RWPE2 (cell line): ENCODE results near the gene LECT2.

Experiments used
- ATAC-seq: fragments of 200-7000 bp; cut with Tn5 transposase; 3 replicates; pipeline ENCODE4 v1.9.1; 2021; ENCODE audit warnings: low read depth
- DNase-seq: peaks from one replicate; pipeline ENCODE4 v3.0.0-alpha.2; 2020; ENCODE audit warnings: low spot score
- H3K27ac ChIP-seq: fragments of 450-650 bp; 2 replicates; pipeline ENCODE4 v1.5.1; 2017; ENCODE audit warnings: mild to moderate bottlenecking; ENCODE audit not compliant: poor library complexity, severe bottlenecking
- H3K27me3 ChIP-seq: fragments of 250-450 bp; sonication (Bioruptor Pico); 2 replicates; pipeline ENCODE4 v1.5.1; 2021; ENCODE audit warnings: mild to moderate bottlenecking, moderate library complexity; ENCODE audit not compliant: insufficient read depth, poor library complexity, severe bottlenecking
- H3K36me3 ChIP-seq: fragments of 250-450 bp; sonication (Bioruptor Pico); 2 replicates; pipeline ENCODE4 v1.5.1; 2020; ENCODE audit warnings: low read depth, mild to moderate bottlenecking, moderate library complexity
- H3K4me1 ChIP-seq: fragments of 250-450 bp; sonication (Bioruptor Pico); 2 replicates; pipeline ENCODE4 v1.5.1; 2021; ENCODE audit warnings: mild to moderate bottlenecking, moderate library complexity; ENCODE audit not compliant: insufficient read depth, poor library complexity, severe bottlenecking
- H3K4me3 ChIP-seq: fragments of 250-450 bp; sonication (Bioruptor Pico); 2 replicates; pipeline ENCODE4 v1.5.1; 2021; ENCODE audit warnings: mild to moderate bottlenecking, moderate library complexity; ENCODE audit not compliant: severe bottlenecking
- H3K9me3 ChIP-seq: fragments of 250-450 bp; sonication (Bioruptor Pico); 2 replicates; pipeline ENCODE4 v1.5.1; 2021; ENCODE audit warnings: mild to moderate bottlenecking, moderate library complexity; ENCODE audit not compliant: severe bottlenecking
- CTCF ChIP-seq: fragments of 450-650 bp; IDR thresholded peaks from one replicate; pipeline ENCODE4 v1.5.1; 2017; ENCODE audit warnings: mild to moderate bottlenecking, moderate library complexity; ENCODE audit not compliant: poor library complexity, severe bottlenecking

The LECT2 gene

DNA sequence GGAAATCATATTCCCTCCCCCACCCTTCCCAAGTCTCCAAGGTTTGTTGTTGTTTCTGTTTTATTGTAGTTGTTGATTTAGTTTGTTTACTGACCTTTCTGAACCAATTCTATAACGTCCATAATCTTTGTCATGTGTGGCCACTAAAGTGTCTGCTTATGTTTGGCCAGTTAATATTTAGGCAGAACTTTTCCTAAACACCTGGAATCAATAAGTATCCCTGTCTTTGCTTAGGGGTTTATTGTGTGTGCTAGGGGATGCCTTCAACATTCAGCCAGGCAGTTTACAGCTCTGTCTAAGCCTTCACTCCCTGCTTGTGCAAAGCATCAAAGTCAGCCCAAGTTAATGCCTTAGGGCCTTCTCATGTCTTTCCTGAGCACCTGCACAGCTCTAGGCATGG, 16.9 kb upstream of the LECT2 start:
- H3K4me3 ChIP-seq, result no peak overlapping the region
- no peak for TF ChIP-seq CTCF
- H3K27me3 ChIP-seq, result no peaks in the 10 kb centered on the region
- DNase-seq (no peak), ATAC-seq (no peak)
- H3K27ac ChIP-seq, result no peak overlapping the region
- no peaks in the 10 kb centered on the region for H3K4me1 ChIP-seq
- H3K9me3 ChIP-seq, result no peaks in the 10 kb centered on the region
- H3K36me3 ChIP-seq, result no peaks in the 10 kb centered on the region

DNA sequence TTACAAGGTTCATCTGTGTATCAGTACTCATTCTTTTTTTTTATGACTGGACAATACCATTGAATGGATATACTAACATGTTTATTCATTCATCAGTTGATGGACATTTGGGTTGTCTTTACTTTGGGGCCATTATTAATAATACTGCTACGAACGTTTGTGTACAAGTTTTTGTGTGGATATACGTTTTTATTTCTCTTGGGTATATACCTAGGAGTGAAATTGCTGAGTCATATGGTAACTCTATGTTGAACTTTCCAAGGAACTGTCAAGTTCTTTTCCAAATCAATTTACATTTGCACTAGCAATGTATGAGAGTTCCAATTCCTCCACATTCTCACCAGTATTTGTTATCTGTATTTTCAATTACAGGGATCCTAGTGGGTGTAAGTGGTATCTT, 12.0 kb upstream of the LECT2 start:
- Histone ChIP-seq H3K27me3 (no peaks in the 10 kb centered on the region), H3K9me3 (no peaks in the 10 kb centered on the region), H3K27ac (no peak overlapping the region), H3K36me3 (no peaks in the 10 kb centered on the region), H3K4me3 (no peak overlapping the region), H3K4me1 (no peaks in the 10 kb centered on the region)
- ATAC-seq (no peak), DNase-seq (no peak)
- TF ChIP-seq CTCF, result no peak

DNA sequence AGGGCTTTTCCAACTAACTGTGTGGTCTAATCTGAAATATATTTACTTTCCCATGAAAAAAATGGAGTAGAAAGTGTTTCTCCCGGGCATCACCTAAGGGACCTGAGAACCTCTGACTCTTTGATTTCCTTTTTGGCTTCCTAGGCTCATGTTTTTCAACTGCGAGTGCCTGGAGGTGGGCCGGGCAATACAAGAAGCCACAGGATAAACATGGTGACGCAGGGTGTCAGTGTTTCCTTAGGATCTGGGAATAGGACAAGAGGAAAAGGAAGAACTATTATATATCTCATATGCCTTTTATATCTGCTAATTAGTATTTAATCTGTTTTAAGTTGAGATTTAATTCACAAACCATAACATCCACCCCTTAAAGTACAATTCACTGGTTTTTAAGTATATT, 11.4 kb upstream of the LECT2 start:
- Histone ChIP-seq H3K36me3 (no peaks in the 10 kb centered on the region), H3K4me1 (no peaks in the 10 kb centered on the region), H3K27me3 (no peaks in the 10 kb centered on the region), H3K27ac (no peak overlapping the region), H3K4me3 (no peak overlapping the region), H3K9me3 (no peaks in the 10 kb centered on the region)
- DNase-seq (no peak), ATAC-seq (no peak)
- no peak for TF ChIP-seq CTCF

DNA sequence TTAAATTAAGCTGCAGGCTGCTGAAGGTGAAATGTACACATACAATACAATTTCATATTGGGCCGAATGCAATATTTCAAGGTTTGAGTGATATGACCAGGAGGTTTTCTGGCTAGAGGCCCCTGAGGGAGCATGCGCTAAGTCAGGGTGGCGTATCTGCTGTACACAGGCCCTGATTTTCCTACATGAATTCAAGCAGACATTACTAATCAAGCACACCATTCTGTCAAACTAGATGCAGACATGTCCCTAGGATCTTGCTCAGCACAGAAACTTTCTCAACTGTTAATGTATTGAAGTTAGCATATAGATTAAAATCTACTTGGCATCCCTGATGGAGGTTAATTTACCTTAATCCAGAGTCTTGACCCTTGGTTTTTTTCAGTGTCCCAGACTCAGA, 10.7 kb upstream of the LECT2 start:
- H3K4me1 ChIP-seq, result no peaks in the 10 kb centered on the region
- no peaks in the 10 kb centered on the region for H3K27me3 ChIP-seq
- H3K9me3 ChIP-seq, result no peaks in the 10 kb centered on the region
- no peak for ATAC-seq
- TF ChIP-seq CTCF, result no peak
- no peak overlapping the region for H3K27ac ChIP-seq
- H3K36me3 ChIP-seq, result no peaks in the 10 kb centered on the region
- DNase-seq, result no peak
- H3K4me3 ChIP-seq, result no peak overlapping the region

- H3K4me3 ChIP-seq, result no peak overlapping the region
- no peak overlapping the region for H3K27ac ChIP-seq
- H3K4me1 ChIP-seq, result no peaks in the 10 kb centered on the region
- H3K36me3 ChIP-seq, result no peaks in the 10 kb centered on the region
- DNase-seq (no peak), ATAC-seq (no peak)
- H3K9me3 ChIP-seq, result no peaks in the 10 kb centered on the region
- TF ChIP-seq CTCF, result no peak
- H3K27me3 ChIP-seq, result no peaks in the 10 kb centered on the region
Observed at GRCh38 chr5:135964670-135965320, 10.0 kb upstream of the LECT2 start.
